HepG2 (cell line): Measurements from ENCODE around the gene FAM170B. TPM values are rescaled to one million over a fixed set of nuclear protein-coding genes. Genes with fewer than 3 reads are reported as not detected.

Source experiments
- ATAC-seq: fragments of 200-7000 bp; cut with Tn5 transposase; 3 replicates; pipeline ENCODE4 v1.9.1; 2020; ENCODE audit warnings: mild to moderate bottlenecking, moderate library complexity
- BruUV-seq: library from RNA; stranded (reverse); fragments of 400-500 nt; replicated peaks from 2 replicates; lab custom pipeline; 2021; lab: Mats Ljungman, UMichigan
- CTCF ChIA-PET: fragments of 300-600 bp; formaldehyde crosslinking; extraction: SDS; loops from one replicate; lab custom pipeline; 2021; ENCODE audit warnings: low total read pairs, inconsistent platforms, low intra/inter-chr PET ratio; lab: Yijun Ruan, JAX
- POLR2A ChIA-PET: fragments of 350-600 bp; sonication (Branson Sonifier 250); formaldehyde crosslinking; loops from one replicate; lab custom pipeline; 2020; ENCODE audit warnings: antibody characterized with exemption, inconsistent platforms; lab: Yijun Ruan, JAX
- DNase-seq: peaks from one replicate; pipeline ENCODE4 v3.0.0-alpha.2; 2015; ENCODE audit warnings: low spot score
- FAIRE-seq: peaks from 3 replicates; lab custom pipeline; 2011; peaks lifted over from hg19 to GRCh38; lab: Jason Lieb, UNC
- H2AFZ ChIP-seq: one replicate; pipeline ENCODE4 v1.6.1; 2011; ENCODE audit warnings: low read length, inconsistent platforms
- H3K27ac ChIP-seq: fragments of 300-600 bp; 3 replicates; pipeline ENCODE4 v1.8.0; 2011; ENCODE audit warnings: mixed run types, mild to moderate bottlenecking, mixed read lengths, low read length, inconsistent platforms; ENCODE audit not compliant: insufficient read depth; ENCODE audit errors: extremely low read length
- H3K27me3 ChIP-seq, 2 experiments: fragments of 200-600 bp in 1 of 2; 2 replicates in 1 of 2; 3 replicates in 1 of 2; pipeline versions ENCODE4 v1.6.0 to v1.8.0; 2011; ENCODE audit warnings: low read length in 2 of 2, mild to moderate bottlenecking in 2 of 2, moderate library complexity in 2 of 2, inconsistent platforms in 1 of 2; ENCODE audit not compliant: insufficient read depth in 2 of 2, control insufficient read depth in 1 of 2
- H3K36me3 ChIP-seq, 2 experiments: fragments of 200-600 bp in 1 of 2; replicated peaks in 1 of 2; 2 replicates in 1 of 2; 3 replicates in 1 of 2; pipeline versions ENCODE4 v1.5.1 to v1.8.0; 2011; ENCODE audit warnings: low read length in 2 of 2, inconsistent platforms in 1 of 2; ENCODE audit not compliant: insufficient read depth in 2 of 2, control insufficient read depth in 1 of 2
- H3K4me1 ChIP-seq: 2 replicates; pipeline ENCODE4 v1.5.1; 2012; ENCODE audit warnings: low read length, inconsistent platforms; ENCODE audit not compliant: insufficient read depth
- H3K4me2 ChIP-seq: 2 replicates; pipeline ENCODE4 v1.6.0; 2011; ENCODE audit warnings: low read depth, low read length, inconsistent platforms
- H3K4me3 ChIP-seq, 3 experiments: fragments of 200-600 bp in 1 of 3; sonication (generic), shearing (Covaris generic) in 1 of 3; replicated peaks in 1 of 3; 2 replicates each; pipeline ENCODE4 v1.5.1; 2011 to 2016; ENCODE audit warnings: low read length in 3 of 3, inconsistent platforms in 2 of 3, low read depth in 2 of 3, mild to moderate bottlenecking in 2 of 3, control low read depth in 1 of 3, mixed read lengths in 1 of 3; ENCODE audit not compliant: insufficient read depth in 1 of 3
- H3K79me2 ChIP-seq: one replicate; pipeline ENCODE4 v1.6.1; 2011; ENCODE audit warnings: low read length, inconsistent platforms; ENCODE audit not compliant: insufficient read depth
- H3K9ac ChIP-seq: 2 replicates; pipeline ENCODE4 v1.6.0; 2011; ENCODE audit warnings: mild to moderate bottlenecking, low read depth, low read length, inconsistent platforms; ENCODE audit not compliant: insufficient read depth
- H3K9me3 ChIP-seq: 2 replicates; pipeline ENCODE4 v1.5.1; 2012; ENCODE audit warnings: mild to moderate bottlenecking, low read length
- H4K20me1 ChIP-seq: 2 replicates; pipeline ENCODE4 v1.6.0; 2011; ENCODE audit warnings: inconsistent platforms, mild to moderate bottlenecking, low read length, moderate library complexity; ENCODE audit not compliant: insufficient read depth
- ATM ChIP-seq: fragments of 450-650 bp; IDR thresholded peaks from 2 replicates; pipeline ENCODE4 v1.7.1; 2017; ENCODE audit warnings: mild to moderate bottlenecking, borderline replicate concordance
- HNRNPK ChIP-seq: fragments of 200-400 bp; formaldehyde crosslinking; IDR thresholded peaks from 2 replicates; pipeline ENCODE4 v1.6.1; 2018; ENCODE audit warnings: low read length, low read depth, moderate library complexity, mild to moderate bottlenecking; ENCODE audit not compliant: poor library complexity, severe bottlenecking
- TBX3 ChIP-seq: fragments of 450-650 bp; IDR thresholded peaks from 2 replicates; pipeline ENCODE4 v1.6.1; 2017; ENCODE audit warnings: antibody characterized with exemption, mild to moderate bottlenecking, inconsistent platforms, borderline replicate concordance
- ZNF776 ChIP-seq: sonication (generic); formaldehyde crosslinking; IDR thresholded peaks from 2 replicates; pipeline ENCODE4 v1.4.0; 2020; ENCODE audit warnings: mild to moderate bottlenecking, missing genetic modification reagents
- WGBS: methylation state at CpG from one replicate; pipeline ENCODE4 v1.1.6; 2017; ENCODE audit warnings: low lambda C conversion rate; 5-methylcytosine and 5-hydroxymethylcytosine counted together
- in situ Hi-C: cut with HindIII; loops from 2 replicates; pipeline ENCODE4 v1.10.0; 2017; ENCODE audit warnings: low pct_unique_long_range_greater_than_20kb; ENCODE audit not compliant: extremely low pct_ligation_motif_present
- intact Hi-C: fragments of 100-400 bp; cut with micrococcal nuclease; formaldehyde crosslinking; loops from one replicate; pipeline ENCODE4 v1.10.0; 2022; ENCODE audit not compliant: unreplicated experiment
- polyA plus RNA-seq, 8 experiments: library from polyadenylated mRNA; depleted of rRNA in 3 of 8; stranded (reverse) in 7 of 8; unstranded in 1 of 8; fragments of >200 nt; fragmentation: Illumina TruSeq in 4 of 8; extraction: Trizol in 4 of 8; gene quantifications; 2 replicates each; pipeline versions ENCODE4 v1.2.1 to v1.2.3, GENCODE V29; 2011 to 2016; ENCODE audit warnings: low read depth in 4 of 8, missing spikeins in 1 of 8, mixed read lengths in 1 of 8; ENCODE audit not compliant: insufficient read depth in 1 of 8
- total RNA-seq, 5 experiments: library from RNA; depleted of rRNA; stranded (reverse); fragments of >200 nt; fragmentation: Illumina TruSeq; extraction: Trizol; gene quantifications; 2 replicates each; pipeline ENCODE4 v1.2.3, GENCODE V29; 2016; ENCODE audit warnings: low read depth in 1 of 5
- TF ChIP-seq, protein P1 (sequence below): sonication (generic); formaldehyde crosslinking; IDR thresholded peaks from 2 replicates; pipeline ENCODE4 v1.4.0; 2020; ENCODE audit warnings: missing genetic modification reagents
- TF ChIP-seq, protein P2 (sequence below): fragments of 450-650 bp; IDR thresholded peaks from 2 replicates; pipeline ENCODE4 v1.6.1; 2016

The FAM170B gene
- total and polyA plus RNA-seq, 2 of the 13 experiments (the other 11 are each of a cell fraction or from before 2014, with no cell fraction given): not detected

DNA sequence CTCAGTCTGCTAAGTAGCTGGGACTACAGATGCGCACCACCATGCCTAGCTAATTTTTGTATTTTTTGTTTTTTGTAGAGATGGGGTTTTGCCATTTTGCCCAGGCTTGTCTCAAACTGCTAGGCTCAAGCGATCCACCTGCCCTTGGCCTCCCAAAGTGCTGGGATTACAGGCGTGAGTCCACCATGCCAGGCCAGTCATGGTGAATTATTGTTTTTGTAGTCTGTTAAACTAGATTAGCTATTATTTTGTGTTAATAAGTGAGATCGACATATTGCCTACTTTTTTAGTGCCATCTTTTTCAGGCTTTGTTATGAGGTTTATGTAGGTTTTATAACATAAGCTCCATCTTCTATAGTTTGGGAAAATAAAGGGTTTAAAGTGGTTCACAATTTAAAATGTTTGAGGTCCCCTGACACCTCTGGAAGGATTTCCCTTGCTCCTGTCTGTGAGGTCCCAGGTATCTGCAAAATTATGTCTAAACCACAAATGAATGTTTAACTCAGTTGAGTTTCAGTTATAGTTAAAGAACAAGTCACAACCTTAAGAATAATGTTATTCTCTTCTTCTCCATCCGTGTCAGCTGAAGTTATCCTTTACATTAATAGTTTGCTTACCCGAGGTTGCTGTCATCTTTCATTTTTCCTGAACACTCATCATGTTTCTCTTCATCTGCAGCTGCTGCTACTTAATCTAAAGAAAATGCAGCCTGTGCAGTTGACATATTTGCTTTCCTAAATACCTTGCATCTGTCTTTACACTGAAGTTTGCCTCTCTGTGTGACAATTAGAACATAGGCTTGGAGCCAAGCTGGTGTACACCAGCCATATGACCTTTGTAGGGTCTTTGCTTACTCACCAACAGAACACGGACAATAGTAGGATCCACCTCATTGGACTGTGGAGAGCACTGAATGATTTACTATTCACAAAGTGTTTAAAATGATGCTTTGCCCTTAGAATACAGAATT is 9.6 kb downstream of the FAM170B start (continued):
- TF ChIP-seq, protein P1, sequence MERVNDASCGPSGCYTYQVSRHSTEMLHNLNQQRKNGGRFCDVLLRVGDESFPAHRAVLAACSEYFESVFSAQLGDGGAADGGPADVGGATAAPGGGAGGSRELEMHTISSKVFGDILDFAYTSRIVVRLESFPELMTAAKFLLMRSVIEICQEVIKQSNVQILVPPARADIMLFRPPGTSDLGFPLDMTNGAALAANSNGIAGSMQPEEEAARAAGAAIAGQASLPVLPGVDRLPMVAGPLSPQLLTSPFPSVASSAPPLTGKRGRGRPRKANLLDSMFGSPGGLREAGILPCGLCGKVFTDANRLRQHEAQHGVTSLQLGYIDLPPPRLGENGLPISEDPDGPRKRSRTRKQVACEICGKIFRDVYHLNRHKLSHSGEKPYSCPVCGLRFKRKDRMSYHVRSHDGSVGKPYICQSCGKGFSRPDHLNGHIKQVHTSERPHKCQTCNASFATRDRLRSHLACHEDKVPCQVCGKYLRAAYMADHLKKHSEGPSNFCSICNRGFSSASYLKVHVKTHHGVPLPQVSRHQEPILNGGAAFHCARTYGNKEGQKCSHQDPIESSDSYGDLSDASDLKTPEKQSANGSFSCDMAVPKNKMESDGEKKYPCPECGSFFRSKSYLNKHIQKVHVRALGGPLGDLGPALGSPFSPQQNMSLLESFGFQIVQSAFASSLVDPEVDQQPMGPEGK (CRISPR knock-in tag): no peak
- TF ChIP-seq TBX3 (no peak), HNRNPK (no peak), ATM (no peak)

DNA sequence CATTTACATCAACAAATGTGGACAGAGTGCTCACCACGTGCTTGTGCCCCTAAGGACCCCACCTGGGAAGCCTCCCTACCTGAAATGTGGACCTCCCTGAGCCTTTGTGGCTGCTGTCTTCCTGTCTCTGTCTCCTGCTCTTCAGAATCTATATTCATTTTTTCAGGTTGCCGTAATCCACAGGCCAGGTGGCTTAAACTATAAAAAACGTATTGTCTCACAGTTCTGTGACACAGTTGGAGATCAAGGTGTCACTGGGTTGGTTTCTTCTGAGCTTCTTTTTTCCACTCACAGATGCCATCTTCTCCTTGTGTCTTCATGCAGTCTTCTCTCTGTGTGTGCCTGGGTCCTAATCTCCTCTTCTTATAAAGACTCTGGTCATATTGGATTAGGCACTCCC is 12.9 kb downstream of the FAM170B start:
- WGBS: 10% methylated on average over 3 of the region's 3 CpGs

More for the DNA sequence above, 12.9 kb downstream of the FAM170B start:
- Histone ChIP-seq H3K9me3 (no peaks in the 10 kb centered on the region), H3K4me1 (no peaks in the 10 kb centered on the region), H3K27ac (no peak overlapping the region), H3K27me3 (peaks cover 0 to 2% of the 10 kb centered on the region in 2 experiments; a peak in 1 of 5 replicates), H4K20me1 (no peaks in the 10 kb centered on the region), H3K36me3 (no peaks in the 10 kb centered on the region), H2AFZ (no peak overlapping the region), H3K9ac (no peak overlapping the region), H3K79me2 (no peaks in the 10 kb centered on the region), H3K4me3 (no peak overlapping the region), H3K4me2 (no peak overlapping the region)
- TF ChIP-seq, protein P2, sequence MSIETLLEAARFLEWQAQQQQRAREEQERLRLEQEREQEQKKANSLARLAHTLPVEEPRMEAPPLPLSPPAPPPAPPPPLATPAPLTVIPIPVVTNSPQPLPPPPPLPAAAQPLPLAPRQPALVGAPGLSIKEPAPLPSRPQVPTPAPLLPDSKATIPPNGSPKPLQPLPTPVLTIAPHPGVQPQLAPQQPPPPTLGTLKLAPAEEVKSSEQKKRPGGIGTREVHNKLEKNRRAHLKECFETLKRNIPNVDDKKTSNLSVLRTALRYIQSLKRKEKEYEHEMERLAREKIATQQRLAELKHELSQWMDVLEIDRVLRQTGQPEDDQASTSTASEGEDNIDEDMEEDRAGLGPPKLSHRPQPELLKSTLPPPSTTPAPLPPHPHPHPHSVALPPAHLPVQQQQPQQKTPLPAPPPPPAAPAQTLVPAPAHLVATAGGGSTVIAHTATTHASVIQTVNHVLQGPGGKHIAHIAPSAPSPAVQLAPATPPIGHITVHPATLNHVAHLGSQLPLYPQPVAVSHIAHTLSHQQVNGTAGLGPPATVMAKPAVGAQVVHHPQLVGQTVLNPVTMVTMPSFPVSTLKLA: 0 out of 2 replicates have a peak, but pooled peaks have one; percentile 22
- no peak for TF ChIP-seq ZNF776 (CRISPR knock-in tag)
- DNase-seq: no peak
- FAIRE-seq: no peak
- no TSS peak for BruUV-seq
- ChIA-PET CTCF (no interaction called here), POLR2A (no interaction called here)
- no peak for ATAC-seq
- intact Hi-C loops (no loop called here), in situ Hi-C loops (no loop called here)
